ENCODE data around the gene SNRNP40. TPM values are rescaled to one million over a fixed set of nuclear protein-coding genes. Genes with fewer than 3 reads are reported as not detected.

Gene SNRNP40
- total and polyA plus RNA-seq, 9 donors, result 26.0 to 62.3 (median 43.2) TPM

- peak in 1 of 5 donors; percentile 46 for DNase-seq
- no peak overlapping the region for H3K27ac ChIP-seq
- no peak overlapping the region for H3K4me3 ChIP-seq
- no peaks in the 10 kb centered on the region for H3K27me3 ChIP-seq
- no peaks in the 10 kb centered on the region for H3K36me3 ChIP-seq
- intact Hi-C loops (cut with DNase I), result no loop called here
- TF ChIP-seq POLR2A (IDR thresholded peaks at IDR 0.05), result no peak
- TF ChIP-seq CTCF (IDR thresholded peaks at IDR 0.05), result no peak
- TF ChIP-seq EP300 (IDR thresholded peaks at IDR 0.05), result no peak
- WGBS, 3 donors, result 30 to 36% (median 34%) methylated on average over 11 of the region's 11 CpGs
- peaks cover 4% of the 10 kb centered on the region for H3K4me1 ChIP-seq (ENCODE audit: insufficient read depth)
- H3K9me3 ChIP-seq, result no peaks in the 10 kb centered on the region
These were observed 81.5 kb downstream of the SNRNP40 start for GRCh38 chr1:31215065-31215570.

- Histone ChIP-seq H3K4me3 (no peak overlapping the region), H3K36me3 (no peaks in the 10 kb centered on the region), H3K9me3 (no peaks in the 10 kb centered on the region), H3K4me1 (ENCODE audit: insufficient read depth) (peaks cover 4% of the 10 kb centered on the region), H3K27me3 (no peaks in the 10 kb centered on the region), H3K27ac (no peak overlapping the region)
- intact Hi-C loops (cut with DNase I), result no loop called here
- TF ChIP-seq EP300 (IDR thresholded peaks at IDR 0.05) (no peak), POLR2A (IDR thresholded peaks at IDR 0.05) (no peak), CTCF (IDR thresholded peaks at IDR 0.05) (no peak)
- DNase-seq, result peak in 1 of 5 donors; percentile 40
- 37 to 42% (median 40%) methylated on average over 12 of the region's 12 CpGs for WGBS, 3 donors
These were observed 82.1 kb downstream of the SNRNP40 start for GRCh38 chr1:31214316-31215064.

Other genes starting within 250 kb of the SNRNP40 start
- gene PUM1, start 231.1 kb downstream of the SNRNP40 start, total RNA-seq, result 100 to 1,000 TPM in 5 of 7 donors, 10 to 100 TPM in 2; 61.6 to 125 (median 113) TPM
- gene PUM1, start 231.1 kb downstream of the SNRNP40 start, polyA plus RNA-seq, result 10 to 100 TPM; 36.3 to 66.3 TPM
- gene NKAIN1, start 56.9 kb downstream of the SNRNP40 start, total RNA-seq, result under 1 TPM; 0.12 to 0.46 (median 0.23) TPM
- gene NKAIN1, start 56.9 kb downstream of the SNRNP40 start, polyA plus RNA-seq, result 1 to 10 TPM in 1 of 2 donors, under 1 TPM in 1; 0.05 to 1.2 TPM
- gene ZCCHC17, start 244 bp upstream of the SNRNP40 start, total RNA-seq, result 10 to 100 TPM; 16.0 to 25.6 (median 21.5) TPM
- 10 to 100 TPM; 31.5 to 48.5 TPM for gene ZCCHC17, start 244 bp upstream of the SNRNP40 start, polyA plus RNA-seq
- 10 to 100 TPM in 6 of 7 donors, 1 to 10 TPM in 1; 3.3 to 39.3 (median 24.2) TPM for gene FABP3, start 76.3 kb upstream of the SNRNP40 start, total RNA-seq
- 100 to 1,000 TPM in 1 of 2 donors, 10 to 100 TPM in 1; 20.0 to 153 TPM for gene FABP3, start 76.3 kb upstream of the SNRNP40 start, polyA plus RNA-seq
- gene SERINC2, start 116.4 kb upstream of the SNRNP40 start, total RNA-seq, result 10 to 100 TPM in 1 of 7 donors, 1 to 10 TPM in 3, under 1 TPM in 3; 0.25 to 15.2 (median 2.0) TPM
- gene SERINC2, start 116.4 kb upstream of the SNRNP40 start, polyA plus RNA-seq, result under 1 TPM in 1 of 2 donors, not detected in 1; 0.90 TPM